ENCODE data around the gene CDC42EP4.
"Not testable (repeated sequence)": the region's sequence is repeated elsewhere in the genome, so short reads cannot be mapped to it uniquely, and the experiment has no call there.

Gene CDC42EP4

GRCh38 chr17:73335591-73336407, 24.0 kb upstream of the CDC42EP4 start:
- Histone ChIP-seq H4K20me1 (ENCODE audit: insufficient read depth) (no peaks in the 10 kb centered on the region), H3K9ac (no peak overlapping the region), H3K4me2 (no peak overlapping the region; the same call in 1 of the 2 replicates), H3K27me3 (ENCODE audit: insufficient read depth, low read depth) (no peaks in the 10 kb centered on the region), H3K79me2 (ENCODE audit: insufficient read depth, low read depth) (no peaks in the 10 kb centered on the region), H3K27ac (no peak overlapping the region), H3K4me3 (IDR thresholded peaks at IDR 0.05; ENCODE audit: insufficient read depth, low read depth, low read length) (no peak overlapping the region), H2AFZ (ENCODE audit: low read depth) (no peak overlapping the region), H3K4me1 (ENCODE audit: low read depth, poor library complexity, severe bottlenecking) (peaks cover 39% of the 10 kb centered on the region), H3K36me3 (ENCODE audit: insufficient read depth) (no peaks in the 10 kb centered on the region)
- no peak for TF ChIP-seq CTCF (conservative IDR thresholded peaks at IDR 0.05; ENCODE audit: low read depth, low read length)

GRCh38 chr17:73334771-73335513, 23.1 kb upstream of the CDC42EP4 start:
- TF ChIP-seq CTCF (conservative IDR thresholded peaks at IDR 0.05; ENCODE audit: low read depth, low read length) = no peak
- Histone ChIP-seq H3K9ac (no peak overlapping the region), H3K27me3 (ENCODE audit: insufficient read depth, low read depth) (no peaks in the 10 kb centered on the region), H4K20me1 (ENCODE audit: insufficient read depth) (no peaks in the 10 kb centered on the region), H2AFZ (ENCODE audit: low read depth) (no peak overlapping the region), H3K4me2 (no peak overlapping the region; the same call in 1 of the 2 replicates), H3K79me2 (ENCODE audit: insufficient read depth, low read depth) (no peaks in the 10 kb centered on the region), H3K36me3 (ENCODE audit: insufficient read depth) (no peaks in the 10 kb centered on the region), H3K4me1 (ENCODE audit: low read depth, poor library complexity, severe bottlenecking) (peaks cover 30% of the 10 kb centered on the region), H3K4me3 (IDR thresholded peaks at IDR 0.05; ENCODE audit: insufficient read depth, low read depth, low read length) (no peak overlapping the region), H3K27ac (no peak overlapping the region)

GRCh38 chr17:73333445-73333844, 21.6 kb upstream of the CDC42EP4 start:
- H4K20me1 ChIP-seq (ENCODE audit: insufficient read depth); H3K4me2 ChIP-seq; H3K36me3 ChIP-seq (ENCODE audit: insufficient read depth); H2AFZ ChIP-seq (ENCODE audit: low read depth); H3K9ac ChIP-seq; H3K27me3 ChIP-seq (ENCODE audit: insufficient read depth, low read depth); H3K79me2 ChIP-seq (ENCODE audit: insufficient read depth, low read depth); H3K4me3 ChIP-seq (IDR thresholded peaks at IDR 0.05; ENCODE audit: insufficient read depth, low read depth, low read length); H3K27ac ChIP-seq: not testable (repeated sequence)
- H3K4me1 ChIP-seq (ENCODE audit: low read depth, poor library complexity, severe bottlenecking) = peaks cover 15% of the 10 kb centered on the region

- no peak overlapping the region for H3K4me3 ChIP-seq (IDR thresholded peaks at IDR 0.05; ENCODE audit: insufficient read depth, low read depth, low read length)
- H3K27ac ChIP-seq = no peak overlapping the region
- H3K36me3 ChIP-seq (ENCODE audit: insufficient read depth) = no peaks in the 10 kb centered on the region
- no peaks in the 10 kb centered on the region for H3K27me3 ChIP-seq (ENCODE audit: insufficient read depth, low read depth)
- no peak overlapping the region for H3K4me2 ChIP-seq
- no peak overlapping the region for H2AFZ ChIP-seq (ENCODE audit: low read depth)
- H4K20me1 ChIP-seq (ENCODE audit: insufficient read depth) = no peaks in the 10 kb centered on the region
- H3K4me1 ChIP-seq (ENCODE audit: low read depth, poor library complexity, severe bottlenecking) = peaks cover 10% of the 10 kb centered on the region
- H3K9ac ChIP-seq = no peak overlapping the region
- H3K79me2 ChIP-seq (ENCODE audit: insufficient read depth, low read depth) = no peaks in the 10 kb centered on the region
- TF ChIP-seq CTCF (conservative IDR thresholded peaks at IDR 0.05; ENCODE audit: low read depth, low read length) = no peak
Measured at GRCh38 chr17:73331060-73331459, 19.3 kb upstream of the CDC42EP4 start.

All from KMS-11 (cell line).